ENCODE results near the gene BLNK.

GRCh38 chr10:96272316-96273280, 1.2 kb upstream of the BLNK start:
- TF ChIP-seq CTCF (tag by site-specific recombination; IDR thresholded peaks at IDR 0.05): no peak
- no peak for TF ChIP-seq ZBTB17 (tag by site-specific recombination; IDR thresholded peaks at IDR 0.05)

Data from HEK293 (cell line).